ENCODE data around the gene GPR6.

Gene GPR6

DNA sequence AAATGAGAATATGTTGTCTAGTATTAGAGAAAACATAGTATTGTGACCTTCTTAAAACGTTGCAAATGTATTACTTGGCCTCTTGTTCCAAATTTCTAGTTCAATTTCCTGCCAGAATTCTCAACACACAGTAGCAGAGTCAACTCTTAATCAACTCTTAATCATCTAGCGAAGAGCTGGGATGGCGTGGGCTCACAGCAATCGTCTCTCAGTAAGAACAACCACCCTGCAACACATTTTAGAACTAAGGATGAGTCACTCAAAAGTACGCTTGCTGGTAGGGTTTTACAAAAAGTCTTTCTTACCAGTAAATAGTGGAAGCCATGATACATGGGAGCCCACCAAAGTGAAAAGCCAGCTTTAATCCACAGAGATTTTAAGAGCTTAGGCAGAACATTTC is 24.6 kb downstream of the GPR6 start:
- no peak for DNase-seq

DNA sequence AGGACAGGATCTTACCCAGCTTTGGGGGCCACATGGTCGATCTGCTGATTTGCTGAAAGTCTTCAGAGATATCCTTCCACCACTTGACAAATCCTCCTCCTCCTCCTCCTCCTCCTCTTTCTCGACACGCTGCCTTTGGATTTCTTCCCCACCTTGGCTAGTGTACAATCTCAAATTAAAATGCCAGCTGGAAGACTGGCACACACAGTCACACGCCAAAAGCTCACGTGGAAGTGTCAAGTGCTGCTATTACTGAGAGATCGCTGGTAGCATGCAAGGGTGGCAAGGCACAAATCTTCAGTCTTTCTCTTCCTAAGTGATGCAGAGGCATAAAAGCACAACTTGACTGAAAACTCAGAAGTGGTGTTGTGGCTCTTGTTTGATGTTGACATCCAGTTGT is 35.3 kb downstream of the GPR6 start:
- DNase-seq = no peak

DNA sequence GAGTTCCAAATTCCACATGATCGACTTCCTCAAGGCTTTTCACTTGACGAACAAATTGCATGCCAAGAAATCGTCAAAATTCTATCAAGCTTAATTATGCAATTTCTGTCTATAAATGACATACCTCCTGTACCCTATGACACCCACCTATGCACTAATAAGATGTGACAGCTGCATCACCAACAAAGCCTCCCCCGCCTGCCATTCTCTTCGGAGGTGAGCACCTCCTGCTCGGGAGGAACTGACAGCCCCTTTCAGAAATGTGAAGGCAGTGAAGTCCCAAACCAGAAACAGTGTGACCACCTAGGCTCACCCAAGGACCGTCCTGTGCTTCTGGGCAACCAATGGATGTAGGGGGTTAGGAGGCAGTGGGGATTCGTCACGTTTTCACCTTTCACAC is 37.1 kb downstream of the GPR6 start:
- DNase-seq = no peak

DNA sequence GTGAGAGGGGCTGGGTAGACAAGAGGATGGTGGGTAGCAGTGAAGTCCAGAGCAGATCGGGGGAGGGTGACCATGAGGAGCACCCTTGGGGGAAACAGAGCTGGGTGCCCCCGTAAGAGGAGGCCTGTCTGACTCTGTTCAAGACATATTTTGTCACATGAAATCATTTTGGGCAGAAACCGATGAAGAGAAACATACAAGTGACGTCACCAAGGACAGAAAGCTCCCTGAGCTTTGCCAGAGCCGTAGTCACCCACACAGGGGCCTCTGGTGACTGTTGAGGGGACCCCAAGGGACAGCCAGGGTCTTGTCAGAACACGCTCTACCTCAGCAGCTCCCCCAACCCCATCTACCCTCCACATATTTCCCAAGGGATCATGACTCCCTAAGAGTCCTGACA is 39.2 kb downstream of the GPR6 start:
- DNase-seq = no peak

DNA sequence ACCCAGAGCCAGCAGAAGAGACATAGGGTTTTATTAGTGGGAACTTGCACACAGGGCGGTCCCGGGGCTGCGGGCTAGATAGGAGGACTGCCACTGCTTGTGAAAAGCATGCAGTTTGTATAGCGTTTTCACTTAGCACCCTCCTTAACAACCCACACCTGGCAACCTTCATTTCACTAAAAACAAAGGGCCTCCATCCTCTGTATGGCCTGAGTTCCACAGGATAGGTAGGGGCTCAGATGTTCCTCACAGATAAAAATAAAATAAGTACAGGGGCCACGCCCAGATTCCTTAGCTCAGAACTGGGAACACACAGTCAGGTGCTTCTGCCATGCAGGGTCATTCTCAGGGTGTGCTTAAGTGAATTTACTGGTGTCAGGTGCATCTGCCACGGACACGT is 39.8 kb downstream of the GPR6 start:
- DNase-seq = no peak

DNA sequence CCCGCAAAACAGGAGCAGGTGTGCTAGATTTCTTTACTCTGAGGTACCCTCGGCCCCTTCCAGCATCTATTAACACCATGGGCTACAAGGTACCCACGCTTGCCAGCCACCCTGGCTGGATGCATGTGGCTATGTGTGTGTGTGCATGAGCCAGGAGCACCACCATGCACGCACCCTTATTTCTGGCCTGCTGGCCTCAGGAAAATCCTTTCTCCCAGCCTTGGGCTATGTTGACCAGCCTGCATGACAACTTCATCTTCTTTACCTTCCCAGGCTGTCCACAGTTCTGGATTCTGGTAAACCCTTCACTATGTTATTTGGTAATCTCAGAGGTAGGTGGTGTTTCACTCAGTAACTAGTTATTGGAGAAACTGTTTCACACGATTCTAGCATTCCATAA is 40.4 kb downstream of the GPR6 start:
- no peak for DNase-seq

DNA sequence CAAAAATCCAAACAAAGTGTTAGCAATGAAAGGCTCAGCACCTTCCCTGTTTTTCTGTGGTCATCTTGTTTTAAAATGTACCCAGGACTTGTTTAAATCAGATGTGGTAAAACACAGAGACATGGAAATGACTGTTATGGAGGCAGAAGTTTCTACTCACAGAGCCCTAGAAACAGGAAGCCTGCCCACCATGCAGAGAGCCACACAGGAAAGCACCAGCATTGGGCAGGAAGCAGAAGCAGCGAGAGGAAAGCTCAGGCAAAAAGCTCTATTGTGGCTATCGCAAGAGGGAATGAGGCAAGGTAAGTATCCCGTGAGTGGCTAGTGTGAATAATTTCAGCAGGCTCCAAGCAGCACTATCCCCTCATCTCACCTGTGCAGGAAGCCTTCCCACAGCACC is 42.8 kb downstream of the GPR6 start:
- DNase-seq = no peak

DNA sequence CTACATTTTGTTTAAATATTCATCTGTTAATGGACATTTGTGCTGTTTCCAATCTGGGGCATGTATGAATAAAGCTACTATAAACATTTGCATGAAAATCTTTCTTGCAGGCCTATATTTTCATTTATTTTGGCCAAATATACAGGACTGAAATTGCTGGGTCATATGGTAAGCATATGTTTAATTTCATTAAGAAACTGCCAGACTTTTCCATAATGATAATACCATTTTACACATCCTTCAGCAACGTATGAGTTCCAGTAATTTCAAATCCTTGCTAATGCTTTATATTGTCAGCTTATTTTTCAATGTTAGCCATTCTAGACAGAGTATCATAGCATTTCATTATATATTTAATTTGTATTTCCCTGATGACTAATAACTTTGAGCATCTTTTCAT is 51.0 kb downstream of the GPR6 start:
- no peak for DNase-seq
